SU-DHL-6 (cell line): ENCODE measurements around the gene TTC3.

Experiments
- EZH2phosphoT487 ChIP-seq: fragments of 200-600 bp; sonication (generic), shearing (Covaris generic); conservative IDR thresholded peaks from 2 replicates; pipeline ENCODE4 v1.6.1; 2018; ENCODE audit warnings: mild to moderate bottlenecking, antibody characterized with exemption, low read length, moderate library complexity, mixed read lengths
- TF ChIP-seq, protein P1 (sequence below): fragments of 200-600 bp; sonication (generic); IDR thresholded peaks from one replicate; pipeline ENCODE4 v1.5.1; 2017; ENCODE audit warnings: antibody characterized with exemption, mild to moderate bottlenecking, low read length, moderate library complexity; ENCODE audit not compliant: insufficient read depth, poor library complexity, severe bottlenecking

- TF ChIP-seq, protein P1, sequence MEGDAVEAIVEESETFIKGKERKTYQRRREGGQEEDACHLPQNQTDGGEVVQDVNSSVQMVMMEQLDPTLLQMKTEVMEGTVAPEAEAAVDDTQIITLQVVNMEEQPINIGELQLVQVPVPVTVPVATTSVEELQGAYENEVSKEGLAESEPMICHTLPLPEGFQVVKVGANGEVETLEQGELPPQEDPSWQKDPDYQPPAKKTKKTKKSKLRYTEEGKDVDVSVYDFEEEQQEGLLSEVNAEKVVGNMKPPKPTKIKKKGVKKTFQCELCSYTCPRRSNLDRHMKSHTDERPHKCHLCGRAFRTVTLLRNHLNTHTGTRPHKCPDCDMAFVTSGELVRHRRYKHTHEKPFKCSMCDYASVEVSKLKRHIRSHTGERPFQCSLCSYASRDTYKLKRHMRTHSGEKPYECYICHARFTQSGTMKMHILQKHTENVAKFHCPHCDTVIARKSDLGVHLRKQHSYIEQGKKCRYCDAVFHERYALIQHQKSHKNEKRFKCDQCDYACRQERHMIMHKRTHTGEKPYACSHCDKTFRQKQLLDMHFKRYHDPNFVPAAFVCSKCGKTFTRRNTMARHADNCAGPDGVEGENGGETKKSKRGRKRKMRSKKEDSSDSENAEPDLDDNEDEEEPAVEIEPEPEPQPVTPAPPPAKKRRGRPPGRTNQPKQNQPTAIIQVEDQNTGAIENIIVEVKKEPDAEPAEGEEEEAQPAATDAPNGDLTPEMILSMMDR, result no peak
- no peak for TF ChIP-seq EZH2phosphoT487
Measured at GRCh38 chr21:37237346-37237745, 164.3 kb downstream of the TTC3 start.
